Ascending aorta (tissue), 2 donors: Measurements from ENCODE around the gene TSC2. TPM values are rescaled to one million over a fixed set of nuclear protein-coding genes. Genes with fewer than 3 reads are reported as not detected.
"Not testable (repeated sequence)": the region's sequence is repeated elsewhere in the genome, so short reads cannot be mapped to it uniquely, and the experiment has no call there.

Experiments used
- DNase-seq, 2 donors: peaks; one replicate each; pipeline ENCODE4 v3.0.0-alpha.2; 2019; ENCODE audit warnings: low spot score in 2 of 2
- H3K27ac ChIP-seq, 2 donors: fragments of 200-600 bp; sonication (generic); one replicate each; pipeline ENCODE4 v1.5.1; 2016 to 2017; ENCODE audit warnings: mild to moderate bottlenecking in 1 of 2
- H3K27me3 ChIP-seq: fragments of 200-600 bp; sonication (generic); one replicate; pipeline ENCODE4 v1.5.1; 2017
- H3K36me3 ChIP-seq, 2 donors: fragments of 200-600 bp; sonication (generic); one replicate each; pipeline ENCODE4 v1.5.1; 2016
- H3K4me1 ChIP-seq, 2 donors: fragments of 200-600 bp; sonication (generic); one replicate each; pipeline ENCODE4 v1.5.1; 2016 to 2017; ENCODE audit warnings: mild to moderate bottlenecking in 1 of 2
- H3K4me3 ChIP-seq, 2 donors: fragments of 200-600 bp; sonication (generic); one replicate each; pipeline ENCODE4 v1.5.1; 2016 to 2017; ENCODE audit warnings: mild to moderate bottlenecking in 1 of 2
- H3K9me3 ChIP-seq, 2 donors: fragments of 200-600 bp; sonication (generic); one replicate each; pipeline ENCODE4 v1.5.1; 2016
- CTCF ChIP-seq, 3 experiments: fragments of 200-600 bp in 2 of 3; fragments of 450-650 bp in 1 of 3; sonication (generic) in 2 of 3; IDR thresholded peaks; one replicate each; pipeline ENCODE4 v1.5.1; 2016 to 2019; ENCODE audit warnings: antibody characterized with exemption in 3 of 3, mild to moderate bottlenecking in 1 of 3, moderate library complexity in 1 of 3
- intact Hi-C: fragments of 100-400 bp; cut with DNase I; formaldehyde crosslinking; loops from one replicate; pipeline ENCODE4 v1.15.1; 2023
- total RNA-seq: library from RNA; depleted of rRNA; stranded (reverse); fragments of >200 nt; gene quantifications from one replicate; pipeline ENCODE4 v1.1.0, GENCODE V29; 2016

The TSC2 gene
- total RNA-seq, 1 donor from 2014 or later = 258 TPM

- Histone ChIP-seq H3K9me3 (no peaks in the 10 kb centered on the region), H3K36me3 (no peaks in the 10 kb centered on the region), H3K4me1 (peaks cover 23 to 34% of the 10 kb centered on the region in 2 donors), H3K4me3 (peak overlapping the region; percentile 75 to 94), H3K27ac (peak overlapping the region; percentile 52 to 75), H3K27me3 (no peaks in the 10 kb centered on the region)
- intact Hi-C loops = no loop called here
- TF ChIP-seq CTCF (IDR thresholded peaks at IDR 0.05) = no peak
- DNase-seq = no peak
Observed at GRCh38 chr16:2008631-2009163, 39.1 kb upstream of the TSC2 start.

GRCh38 chr16:2009164-2009711, 38.5 kb upstream of the TSC2 start:
- H3K4me3 ChIP-seq = peak overlapping the region; percentile 75 to 94
- peak overlapping the region; percentile 52 to 75 for H3K27ac ChIP-seq
- H3K4me1 ChIP-seq = peaks cover 19 to 31% of the 10 kb centered on the region in 2 donors
- no peaks in the 10 kb centered on the region for H3K9me3 ChIP-seq
- H3K27me3 ChIP-seq = no peaks in the 10 kb centered on the region
- no peaks in the 10 kb centered on the region for H3K36me3 ChIP-seq
- intact Hi-C loops = no loop called here
- DNase-seq = no peak
- TF ChIP-seq CTCF (IDR thresholded peaks at IDR 0.05) = no peak

- Histone ChIP-seq H3K27me3 (no peaks in the 10 kb centered on the region), H3K9me3 (no peaks in the 10 kb centered on the region), H3K4me1 (peaks cover 17 to 28% of the 10 kb centered on the region in 2 donors), H3K36me3 (no peaks in the 10 kb centered on the region), H3K4me3 (peak within 1 kb of the TSS; percentile 75 to 94), H3K27ac (peak within 1 kb of the TSS; percentile 89)
- TF ChIP-seq CTCF (IDR thresholded peaks at IDR 0.05) = no peak
- intact Hi-C loops = no loop called here
- peak in 1 of 2 donors; percentile 89 for DNase-seq
Observed at GRCh38 chr16:2009791-2010510, 37.8 kb upstream of the TSC2 start, which contains the start of gene ZNF598. TSS of gene ZNF598 (minus strand) at chr16:2009821.

- DNase-seq, H3K27ac ChIP-seq, H3K27me3 ChIP-seq, H3K36me3 ChIP-seq, H3K4me3 ChIP-seq, H3K9me3 ChIP-seq, intact Hi-C loops: not testable (repeated sequence)
- peaks cover 17 to 24% of the 10 kb centered on the region in 2 donors for H3K4me1 ChIP-seq
Observed at GRCh38 chr16:2011726-2012125, 36.1 kb upstream of the TSC2 start.

- Histone ChIP-seq H3K9me3 (no peaks in the 10 kb centered on the region), H3K27me3 (no peaks in the 10 kb centered on the region), H3K36me3 (no peaks in the 10 kb centered on the region), H3K4me1 (peaks cover 9 to 10% of the 10 kb centered on the region in 2 donors), H3K4me3 (no peak overlapping the region), H3K27ac (no peak overlapping the region)
- no peak for DNase-seq
- TF ChIP-seq CTCF (IDR thresholded peaks at IDR 0.05) = no peak
- intact Hi-C loops = no loop called here
Observed at GRCh38 chr16:2013527-2013926, 34.3 kb upstream of the TSC2 start.
